ENCODE measurements around the gene CFAP20.

CFAP20 gene

GRCh38 chr16:58123896-58124600 lies 5.1 kb downstream of the CFAP20 start:
- no peak for DNase-seq

DNA sequence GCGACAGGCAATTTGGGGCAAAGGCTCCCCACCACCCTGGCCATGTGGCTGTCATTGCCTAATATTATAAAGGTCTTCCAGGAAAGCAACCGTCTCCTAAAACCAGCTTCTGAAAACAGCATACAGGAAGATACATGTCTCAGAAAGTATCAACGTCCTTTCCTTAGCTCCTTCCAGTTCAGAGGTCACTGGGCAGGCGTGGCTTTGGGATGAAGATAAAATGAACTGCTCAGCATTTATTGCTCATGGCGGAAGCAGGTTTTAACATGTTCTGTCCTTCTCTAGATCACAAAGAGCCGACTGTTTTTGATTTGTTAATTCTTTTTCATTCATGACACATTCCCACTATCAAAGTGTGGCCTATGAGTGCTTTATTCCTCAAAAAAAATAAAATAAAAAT lies 8.0 kb downstream of the CFAP20 start:
- DNase-seq: no peak

DNA sequence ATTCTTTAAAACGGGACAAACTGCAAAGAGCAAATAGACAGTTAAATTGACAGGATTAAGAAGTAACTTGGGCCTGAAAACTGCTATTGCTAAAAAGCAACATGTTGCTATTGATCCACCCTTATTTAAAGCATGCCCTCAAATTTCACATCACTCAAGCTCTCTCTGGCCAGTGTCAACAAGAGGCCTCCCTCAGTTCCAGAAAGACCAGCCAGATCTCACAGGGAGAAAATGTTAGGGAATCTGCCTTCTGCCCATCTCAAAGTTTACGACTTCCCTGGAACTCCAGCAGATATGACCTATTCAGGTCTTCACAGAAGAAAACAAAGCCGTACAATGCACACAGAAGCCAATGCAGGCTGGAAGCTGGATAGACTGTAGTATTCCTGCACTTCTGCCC lies 8.9 kb downstream of the CFAP20 start:
- no peak for DNase-seq

GRCh38 chr16:58119509-58119845 lies 9.7 kb downstream of the CFAP20 start:
- DNase-seq: no peak

DNA sequence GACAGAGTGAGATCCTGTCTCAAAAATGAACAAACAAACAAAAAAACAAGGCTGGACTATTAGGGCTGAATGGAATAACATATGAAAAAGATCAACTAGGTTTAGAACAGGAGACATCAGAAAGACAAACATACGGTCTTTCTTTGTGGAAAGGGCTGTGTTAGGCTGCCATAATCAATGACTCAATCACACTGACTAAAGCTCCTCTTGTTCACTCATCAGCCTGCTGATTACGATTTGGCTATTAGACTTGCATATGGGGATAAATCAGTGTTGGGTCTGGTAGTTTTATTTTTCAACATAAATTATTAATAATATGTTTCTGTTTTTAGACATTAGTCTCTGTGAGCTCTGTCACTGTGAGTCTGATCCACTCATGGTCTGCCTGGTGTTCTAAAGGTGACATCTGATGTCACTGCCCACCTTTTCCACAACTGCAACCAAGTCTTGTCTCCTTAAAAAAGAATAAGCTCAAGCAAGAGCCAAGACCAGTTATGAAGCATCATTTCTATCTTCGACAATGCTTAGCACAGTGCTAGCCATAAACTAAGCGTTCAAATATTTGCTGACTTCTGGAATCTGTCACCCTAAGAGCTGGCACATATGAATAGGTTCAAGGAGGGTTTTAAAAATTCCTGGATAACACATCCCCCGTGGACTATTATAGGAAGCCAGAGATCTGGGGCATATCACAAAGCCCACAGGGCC lies 10.2 kb downstream of the CFAP20 start:
- no peak for DNase-seq

- no peak for DNase-seq
These were observed 12.7 kb downstream of the CFAP20 start for GRCh38 chr16:58116529-58116928.

- no peak for DNase-seq
These were observed 13.1 kb downstream of the CFAP20 start for GRCh38 chr16:58116081-58116480.

- DNase-seq: no peak
These were observed 14.1 kb downstream of the CFAP20 start for GRCh38 chr16:58114827-58115825.

DNA sequence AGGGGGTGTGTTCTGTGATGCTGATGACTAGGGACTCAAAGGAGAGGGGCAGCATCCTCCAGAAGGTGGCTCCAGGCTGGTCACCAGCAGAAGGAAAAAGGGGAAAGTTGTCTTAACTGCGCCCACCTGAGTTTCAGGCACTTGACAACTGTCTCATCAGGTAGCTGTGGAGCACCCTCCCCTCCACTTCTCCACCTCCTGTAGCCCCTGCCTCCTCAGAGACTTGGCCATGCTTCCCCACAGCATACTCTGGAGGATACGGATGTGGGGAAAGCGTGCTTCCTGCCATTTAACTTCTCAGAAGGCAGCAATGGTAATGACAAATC lies 17.9 kb downstream of the CFAP20 start:
- DNase-seq: no peak

GRCh38 chr16:58110571-58111301 lies 18.4 kb downstream of the CFAP20 start:
- DNase-seq: no peak

GRCh38 chr16:58109881-58110280 lies 19.3 kb downstream of the CFAP20 start:
- no peak for DNase-seq

DNA sequence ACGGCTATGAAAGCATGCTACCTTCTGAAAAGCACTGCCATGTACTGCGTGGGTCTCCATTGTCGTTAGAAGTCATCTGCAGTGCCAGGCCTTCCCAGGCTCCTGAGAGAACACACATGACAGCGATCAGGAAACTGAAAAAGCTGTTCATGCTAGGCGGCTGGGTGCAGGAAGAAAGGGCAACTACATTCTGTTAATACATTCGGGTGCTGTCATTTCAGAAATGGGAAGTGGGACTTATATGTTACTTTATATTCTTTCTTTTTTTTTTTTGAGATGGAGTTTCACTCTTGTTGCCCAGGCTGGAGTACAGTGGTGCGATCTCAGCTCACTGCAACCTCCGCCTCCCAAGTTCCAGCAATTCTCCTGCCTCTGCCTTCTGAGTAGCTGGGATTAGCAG lies 19.9 kb downstream of the CFAP20 start:
- no peak for DNase-seq

DNA sequence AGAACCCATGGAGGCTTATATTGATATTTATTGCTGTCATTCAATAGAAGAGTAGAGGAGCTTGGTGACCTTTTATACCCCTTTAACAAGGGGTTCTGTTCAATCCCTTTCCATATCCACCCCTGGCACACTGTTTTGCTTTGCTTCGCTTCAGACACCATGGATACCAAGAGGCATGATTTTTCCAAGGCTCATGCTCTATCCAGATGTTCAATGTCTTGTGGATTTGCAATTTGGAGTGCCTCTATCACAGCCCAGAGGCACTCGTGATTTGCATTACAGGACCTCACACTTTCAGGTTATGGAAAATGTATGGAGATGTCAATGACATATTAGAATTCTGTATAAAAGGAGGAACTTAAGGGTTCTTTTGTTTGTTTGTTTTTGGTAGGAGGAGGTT lies 21.5 kb downstream of the CFAP20 start:
- DNase-seq: no peak

- DNase-seq: no peak
These were observed 22.0 kb downstream of the CFAP20 start for GRCh38 chr16:58107228-58107627.

GRCh38 chr16:58105631-58106030 lies 23.6 kb downstream of the CFAP20 start:
- no peak for DNase-seq

DNA sequence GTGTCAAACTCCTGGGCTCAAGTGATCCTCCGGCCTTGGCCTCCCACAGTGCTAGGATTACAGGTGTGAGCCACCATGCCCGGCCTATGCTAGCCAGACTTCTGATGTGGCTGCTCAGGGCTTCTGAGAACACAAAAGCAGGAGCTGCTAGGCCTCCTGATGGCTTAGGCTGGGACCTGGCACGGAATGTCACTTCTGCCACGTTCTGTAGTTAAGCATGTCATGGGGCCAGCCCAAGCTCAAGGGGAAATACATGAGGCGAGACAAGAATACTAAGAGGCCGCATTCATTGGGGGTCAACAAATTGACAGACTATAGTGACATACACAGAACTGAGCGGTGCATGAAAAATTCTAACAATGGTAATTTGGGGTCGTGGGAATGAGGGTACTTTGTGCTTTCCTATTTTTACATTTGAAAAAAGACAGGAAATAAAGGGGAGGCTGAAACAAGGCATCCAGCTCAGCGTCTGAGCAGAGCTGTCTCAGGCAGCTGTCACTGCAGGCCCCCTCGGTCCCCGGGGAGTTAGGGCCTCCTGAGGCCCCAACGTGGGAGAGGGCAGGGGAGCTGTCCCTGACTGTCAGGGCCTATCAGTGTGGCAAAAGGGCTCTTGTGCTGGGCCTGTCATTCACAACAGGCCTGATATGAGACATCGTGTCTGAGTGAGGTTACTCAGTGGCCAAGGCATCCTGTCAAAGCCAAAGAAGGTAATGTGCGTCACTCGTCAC lies 26.4 kb downstream of the CFAP20 start:
- DNase-seq: no peak

- no peak for DNase-seq
These were observed 29.3 kb downstream of the CFAP20 start for GRCh38 chr16:58099956-58100300.

DNA sequence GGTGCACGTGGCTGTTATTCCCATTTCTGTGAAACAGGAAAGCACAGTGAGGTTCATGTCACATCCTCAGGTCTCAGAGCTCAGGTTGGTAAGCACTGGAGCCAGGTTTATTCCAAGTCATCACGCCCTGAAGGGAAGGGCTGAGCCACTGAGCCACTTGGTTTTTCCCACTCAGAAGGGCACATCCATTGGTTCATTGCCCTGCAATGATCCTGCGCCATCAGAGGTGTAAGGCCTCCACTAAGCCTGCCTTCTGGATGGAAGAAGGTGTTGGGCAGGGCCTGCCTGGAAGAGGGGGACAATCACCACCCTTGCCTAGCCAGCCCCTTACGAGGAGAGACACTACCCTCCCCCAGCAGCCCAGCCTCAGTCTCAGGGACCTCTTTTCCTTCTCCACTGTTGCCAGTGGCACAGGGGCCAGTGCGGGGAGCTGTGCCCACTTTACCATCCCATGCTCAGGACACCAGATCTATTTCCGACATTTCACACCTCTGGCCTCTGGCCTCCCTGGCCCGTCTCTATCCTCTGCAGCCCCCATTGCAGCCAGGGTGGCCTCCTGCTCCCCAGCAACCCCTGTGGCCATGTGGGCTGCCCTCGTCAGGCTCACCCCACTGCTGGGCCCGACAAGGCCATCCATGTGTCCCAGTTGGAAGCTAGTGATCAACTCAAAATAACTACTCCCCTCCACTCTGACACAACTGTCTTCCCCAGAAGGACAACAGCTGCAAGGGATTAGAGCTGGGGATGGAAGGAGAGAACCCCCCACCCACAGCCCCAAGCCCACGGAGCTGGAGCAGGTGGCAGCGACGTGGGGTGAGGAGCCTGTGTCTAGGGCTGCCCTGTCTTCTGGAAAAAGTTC lies 29.9 kb downstream of the CFAP20 start:
- no peak for DNase-seq

DNA sequence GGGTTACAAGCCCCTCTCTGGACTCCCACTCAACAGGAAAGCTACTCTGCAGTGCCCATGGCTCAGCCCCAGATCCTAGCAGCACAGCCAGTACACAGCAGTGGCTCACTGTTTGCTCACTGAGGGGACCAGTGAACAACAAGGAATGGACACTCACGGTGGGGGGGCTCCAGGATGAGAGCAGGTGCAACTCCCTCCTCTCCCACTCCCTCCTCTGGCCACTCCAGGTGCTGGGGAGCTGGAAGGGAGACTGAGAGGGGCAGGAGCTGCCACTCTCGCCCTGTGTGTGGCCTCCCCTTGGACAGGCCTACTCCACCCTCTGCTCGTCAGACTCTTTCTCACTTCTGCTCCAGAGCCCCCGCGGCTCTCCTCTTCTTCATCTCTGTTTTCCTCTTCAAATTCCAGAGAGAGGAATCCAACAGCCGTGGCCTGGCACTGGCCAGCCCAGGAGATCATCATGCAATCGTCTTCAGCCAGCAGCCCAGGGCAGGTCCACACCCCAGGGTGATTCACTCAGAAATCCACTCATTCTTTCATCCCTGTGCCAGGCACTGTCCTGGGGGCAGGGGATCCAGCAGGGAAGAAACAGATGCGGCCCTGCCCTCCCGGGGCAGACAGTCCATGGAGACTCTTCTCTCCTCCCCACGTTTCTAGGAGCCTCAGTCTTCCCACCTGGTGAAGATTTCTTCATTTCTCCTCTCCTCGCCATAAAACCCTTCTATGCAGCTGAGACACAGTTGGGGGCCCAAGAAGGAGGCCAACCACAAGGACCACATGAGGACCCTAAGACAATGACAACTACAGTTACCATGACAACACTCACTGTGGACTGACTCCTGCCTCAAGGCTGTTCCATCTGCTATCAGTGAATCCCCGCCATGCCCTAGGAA lies 30.7 kb downstream of the CFAP20 start:
- no peak for DNase-seq

DNA sequence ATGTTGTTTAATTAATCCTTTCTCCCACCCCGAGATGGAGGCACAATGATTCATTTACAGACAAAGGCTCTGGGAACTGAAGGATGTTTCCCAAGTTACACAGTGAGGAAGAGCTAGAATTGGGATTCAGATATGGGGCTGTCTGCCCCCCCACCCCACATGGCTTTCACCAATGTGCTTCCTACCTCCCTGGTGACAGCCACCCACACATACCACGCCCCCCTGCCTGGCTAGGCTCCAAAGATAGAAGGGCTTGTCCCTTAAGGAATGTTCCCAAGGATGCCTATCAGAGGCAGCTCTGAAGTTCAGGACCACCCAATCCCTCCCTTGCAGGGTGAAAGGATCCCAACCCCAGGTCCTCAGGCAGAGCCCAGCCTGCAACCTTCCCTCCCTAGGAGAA lies 32.9 kb downstream of the CFAP20 start:
- no peak for DNase-seq

Data from OCI-M1 (cell line).